KOPT-K1 (cell line): ENCODE data around the gene CGN.
"Not testable (repeated sequence)": the region's sequence is repeated elsewhere in the genome, so short reads cannot be mapped to it uniquely, and the experiment has no call there.

Experiments used
- H3K27ac ChIP-seq: fragments of 200-600 bp; sonication (generic); 2 replicates; pipeline ENCODE4 v1.5.1; 2016; ENCODE audit warnings: antibody characterized with exemption, mild to moderate bottlenecking, low read depth, low read length; ENCODE audit not compliant: poor library complexity, severe bottlenecking
- H3K36me3 ChIP-seq: fragments of 200-600 bp; sonication (generic); 2 replicates; pipeline ENCODE4 v1.5.1; 2017; ENCODE audit warnings: antibody characterized with exemption, mild to moderate bottlenecking, low read length, moderate library complexity; ENCODE audit not compliant: insufficient read depth
- H3K9me3 ChIP-seq: fragments of 200-600 bp; sonication (generic); 2 replicates; pipeline ENCODE4 v1.5.1; 2017; ENCODE audit warnings: antibody characterized with exemption, low read length, mild to moderate bottlenecking; ENCODE audit not compliant: insufficient read depth, poor library complexity, severe bottlenecking

The CGN gene

GRCh38 chr1:151510020-151510405 lies 1.2 kb upstream of the CGN start:
- H3K9me3 ChIP-seq: no peaks in the 10 kb centered on the region
- no peaks in the 10 kb centered on the region for H3K36me3 ChIP-seq
- H3K27ac ChIP-seq: no peak overlapping the region

DNA sequence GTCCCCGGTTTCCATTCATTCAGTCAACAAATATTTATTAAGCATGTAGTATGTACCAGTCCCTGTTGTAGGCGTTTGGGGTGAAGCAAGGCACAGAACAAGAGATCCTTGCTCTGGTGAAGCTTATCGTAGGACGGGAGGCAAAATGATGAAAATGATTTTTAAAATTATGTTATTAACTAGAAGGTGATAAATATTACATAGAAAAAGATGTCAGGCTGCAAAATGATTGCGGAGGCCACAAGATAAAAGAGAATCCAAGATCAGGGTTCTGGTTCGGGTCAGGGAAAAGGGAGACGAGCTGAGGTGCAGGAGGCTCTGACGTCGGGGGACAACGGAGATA lies 602 bp upstream of the CGN start:
- Histone ChIP-seq H3K36me3 (no peaks in the 10 kb centered on the region), H3K9me3 (no peaks in the 10 kb centered on the region), H3K27ac (peak overlapping the region; percentile 39)

GRCh38 chr1:151511636-151512215 lies 539 bp downstream of the CGN start:
- H3K9me3 ChIP-seq: no peaks in the 10 kb centered on the region
- H3K27ac ChIP-seq: peak overlapping the region; percentile 39
- no peaks in the 10 kb centered on the region for H3K36me3 ChIP-seq

GRCh38 chr1:151512326-151512725 lies 1.1 kb downstream of the CGN start:
- no peaks in the 10 kb centered on the region for H3K36me3 ChIP-seq
- no peak overlapping the region for H3K27ac ChIP-seq
- no peaks in the 10 kb centered on the region for H3K9me3 ChIP-seq

- no peaks in the 10 kb centered on the region for H3K36me3 ChIP-seq
- no peaks in the 10 kb centered on the region for H3K9me3 ChIP-seq
- H3K27ac ChIP-seq: no peak overlapping the region
Measured at GRCh38 chr1:151512801-151513625, 1.8 kb downstream of the CGN start.

DNA sequence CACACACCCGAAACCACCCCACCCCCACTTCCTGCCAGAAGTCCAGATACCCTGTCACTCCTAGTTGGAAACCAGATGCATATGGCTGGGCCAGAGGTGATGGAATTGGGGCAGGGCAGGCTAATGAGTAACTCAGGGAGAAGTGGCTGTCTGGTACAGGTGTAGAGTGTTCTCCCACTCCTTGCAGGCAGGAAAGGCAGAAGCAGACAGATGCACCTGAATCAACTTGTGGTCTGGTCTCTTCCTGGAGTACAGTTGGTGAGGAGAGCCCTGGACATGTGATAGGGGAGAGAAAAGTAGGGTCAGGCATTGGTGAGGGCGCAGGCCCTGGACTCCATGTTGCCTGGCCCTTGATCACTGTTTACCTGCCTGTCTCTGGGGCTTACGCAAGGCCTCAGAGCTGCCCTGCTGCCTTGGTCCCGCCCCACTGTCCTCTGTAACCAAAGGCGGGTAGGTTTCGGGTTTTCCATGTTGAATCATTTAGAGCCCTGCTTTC lies 2.5 kb downstream of the CGN start:
- H3K27ac ChIP-seq: no peak overlapping the region
- H3K9me3 ChIP-seq: no peaks in the 10 kb centered on the region
- no peaks in the 10 kb centered on the region for H3K36me3 ChIP-seq

- Histone ChIP-seq H3K27ac (no peak overlapping the region), H3K36me3 (no peaks in the 10 kb centered on the region), H3K9me3 (no peaks in the 10 kb centered on the region)
Measured at GRCh38 chr1:151514366-151514765, 3.2 kb downstream of the CGN start.

DNA sequence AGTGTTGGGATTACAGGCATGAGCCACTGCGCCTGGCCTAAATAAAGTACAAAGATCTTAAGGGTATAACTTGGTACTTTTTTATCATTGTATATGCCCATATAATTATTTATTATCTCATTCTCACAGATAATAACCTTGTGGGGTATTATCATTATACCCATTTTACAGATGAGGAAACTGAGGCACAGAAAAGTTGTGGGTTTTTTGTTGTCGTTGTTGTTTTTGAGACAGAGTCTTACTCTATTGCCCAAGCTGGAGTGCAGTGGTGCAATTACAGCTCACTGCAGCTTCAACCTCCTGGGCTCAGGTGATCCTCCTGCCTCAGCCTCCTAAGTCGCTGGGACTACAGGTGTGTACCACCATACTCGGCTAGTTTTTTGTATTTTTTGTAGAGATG lies 4.1 kb downstream of the CGN start:
- H3K27ac ChIP-seq: no peak overlapping the region
- H3K36me3 ChIP-seq: no peaks in the 10 kb centered on the region

GRCh38 chr1:151516031-151516511 lies 4.9 kb downstream of the CGN start:
- no peak overlapping the region for H3K27ac ChIP-seq
- no peaks in the 10 kb centered on the region for H3K36me3 ChIP-seq
- no peaks in the 10 kb centered on the region for H3K9me3 ChIP-seq

More for the DNA sequence above, 4.1 kb downstream of the CGN start:
- no peaks in the 10 kb centered on the region for H3K9me3 ChIP-seq

DNA sequence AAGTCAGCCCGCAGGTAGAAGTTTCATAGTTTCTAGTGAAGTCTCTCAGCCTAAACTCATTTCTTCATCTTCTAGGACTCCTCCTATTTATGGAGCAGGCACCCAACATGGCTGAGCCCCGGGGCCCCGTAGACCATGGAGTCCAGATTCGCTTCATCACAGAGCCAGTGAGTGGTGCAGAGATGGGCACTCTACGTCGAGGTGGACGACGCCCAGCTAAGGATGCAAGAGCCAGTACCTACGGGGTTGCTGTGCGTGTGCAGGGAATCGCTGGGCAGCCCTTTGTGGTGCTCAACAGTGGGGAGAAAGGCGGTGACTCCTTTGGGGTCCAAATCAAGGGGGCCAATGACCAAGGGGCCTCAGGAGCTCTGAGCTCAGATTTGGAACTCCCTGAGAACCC lies 7.2 kb downstream of the CGN start:
- no peaks in the 10 kb centered on the region for H3K9me3 ChIP-seq
- no peak overlapping the region for H3K27ac ChIP-seq
- H3K36me3 ChIP-seq: no peaks in the 10 kb centered on the region

DNA sequence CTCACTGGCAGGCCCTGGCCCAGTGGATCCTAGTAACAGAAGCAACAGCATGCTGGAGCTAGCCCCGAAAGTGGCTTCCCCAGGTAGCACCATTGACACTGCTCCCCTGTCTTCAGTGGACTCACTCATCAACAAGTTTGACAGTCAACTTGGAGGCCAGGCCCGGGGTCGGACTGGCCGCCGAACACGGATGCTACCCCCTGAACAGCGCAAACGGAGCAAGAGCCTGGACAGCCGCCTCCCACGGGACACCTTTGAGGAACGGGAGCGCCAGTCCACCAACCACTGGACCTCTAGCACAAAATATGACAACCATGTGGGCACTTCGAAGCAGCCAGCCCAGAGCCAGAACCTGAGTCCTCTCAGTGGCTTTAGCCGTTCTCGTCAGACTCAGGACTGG lies 7.7 kb downstream of the CGN start:
- Histone ChIP-seq H3K36me3 (no peaks in the 10 kb centered on the region), H3K27ac (no peak overlapping the region), H3K9me3 (no peaks in the 10 kb centered on the region)

- Histone ChIP-seq H3K9me3 (no peaks in the 10 kb centered on the region), H3K27ac (no peak overlapping the region), H3K36me3 (no peaks in the 10 kb centered on the region)
Measured at GRCh38 chr1:151519667-151520066, 8.5 kb downstream of the CGN start.

- H3K27ac ChIP-seq: no peak overlapping the region
- H3K36me3 ChIP-seq: no peaks in the 10 kb centered on the region; the same call in 1 of the 2 replicates
- no peaks in the 10 kb centered on the region for H3K9me3 ChIP-seq
Measured at GRCh38 chr1:151520359-151520758, 9.2 kb downstream of the CGN start.

DNA sequence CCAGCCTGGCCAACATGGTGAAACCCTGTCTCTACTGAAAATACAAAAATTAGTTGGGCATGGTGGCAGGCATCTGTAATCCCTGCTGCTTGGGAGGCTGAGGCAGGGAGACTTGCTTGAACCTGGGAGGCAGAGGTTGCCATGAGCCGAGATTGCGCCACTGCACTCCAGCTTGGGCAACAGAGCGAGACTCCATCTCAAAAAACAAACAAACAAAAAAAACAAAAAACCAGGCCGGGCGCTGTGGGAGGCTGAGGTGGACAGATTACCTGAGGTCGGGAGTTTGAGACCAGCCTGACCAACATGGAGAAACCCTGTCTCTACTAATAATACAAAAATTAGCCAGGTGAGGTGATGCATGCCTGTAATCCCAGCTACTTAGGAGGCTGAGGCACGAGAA lies 11.2 kb downstream of the CGN start:
- not testable (repeated sequence) for H3K9me3 ChIP-seq, H3K27ac ChIP-seq, H3K36me3 ChIP-seq

- Histone ChIP-seq H3K9me3 (no peaks in the 10 kb centered on the region), H3K36me3 (no peaks in the 10 kb centered on the region; the same call in 1 of the 2 replicates), H3K27ac (no peak overlapping the region)
Measured at GRCh38 chr1:151523326-151523725, 12.1 kb downstream of the CGN start.

DNA sequence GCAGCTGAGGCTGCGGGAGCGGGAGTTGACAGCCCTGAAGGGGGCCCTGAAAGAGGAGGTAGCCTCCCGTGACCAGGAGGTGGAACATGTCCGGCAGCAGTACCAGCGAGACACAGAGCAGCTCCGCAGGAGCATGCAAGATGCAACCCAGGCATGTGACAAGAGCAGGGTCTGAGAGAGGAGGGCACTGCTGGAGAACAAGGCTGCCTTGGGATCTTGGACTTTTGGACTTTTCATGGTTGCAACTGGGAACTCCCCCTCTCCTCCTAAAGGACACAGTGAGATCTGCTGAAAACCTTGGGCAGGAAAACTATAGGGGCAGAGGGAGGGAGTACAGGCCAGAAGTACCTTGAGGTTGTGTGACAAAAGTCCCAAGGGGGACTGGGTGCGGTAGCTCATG lies 13.5 kb downstream of the CGN start:
- Histone ChIP-seq H3K9me3 (no peaks in the 10 kb centered on the region), H3K36me3 (no peaks in the 10 kb centered on the region; the same call in 1 of the 2 replicates), H3K27ac (no peak overlapping the region)
